Measurements from ENCODE around the gene ZSWIM6.

Gene ZSWIM6

DNA sequence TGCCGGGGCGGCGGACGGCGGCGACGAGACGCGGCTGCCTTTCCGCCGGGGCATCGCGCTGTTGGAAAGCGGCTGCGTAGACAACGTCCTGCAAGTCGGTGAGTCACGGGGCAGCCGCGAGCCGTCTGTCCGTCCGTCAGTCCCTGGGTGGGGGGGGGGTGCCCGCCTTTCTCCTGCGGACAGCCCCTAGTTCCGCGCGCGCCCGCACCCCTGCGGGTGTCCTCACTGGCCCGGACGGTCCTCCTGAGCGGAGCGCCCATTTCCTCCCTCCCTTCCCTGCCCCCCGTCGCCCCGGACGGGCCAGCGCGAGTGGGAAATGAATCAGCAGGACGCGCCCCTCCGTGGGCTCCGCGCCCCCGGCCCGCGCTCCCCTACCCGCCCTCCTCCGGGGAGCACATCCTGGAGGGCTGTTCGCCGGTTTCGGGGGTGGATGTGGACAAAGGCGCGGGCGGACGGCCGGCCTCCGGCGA, 828 bp downstream of the ZSWIM6 start:
- DNase-seq = peak; percentile 68

GRCh38 chr5:61333321-61333953, 1.4 kb downstream of the ZSWIM6 start:
- no peak for DNase-seq

- no peak for DNase-seq
Measured at GRCh38 chr5:61333954-61334867, 2.2 kb downstream of the ZSWIM6 start.

- peak; percentile 75 for DNase-seq
Measured at GRCh38 chr5:61334868-61335615, 3.0 kb downstream of the ZSWIM6 start.

DNA sequence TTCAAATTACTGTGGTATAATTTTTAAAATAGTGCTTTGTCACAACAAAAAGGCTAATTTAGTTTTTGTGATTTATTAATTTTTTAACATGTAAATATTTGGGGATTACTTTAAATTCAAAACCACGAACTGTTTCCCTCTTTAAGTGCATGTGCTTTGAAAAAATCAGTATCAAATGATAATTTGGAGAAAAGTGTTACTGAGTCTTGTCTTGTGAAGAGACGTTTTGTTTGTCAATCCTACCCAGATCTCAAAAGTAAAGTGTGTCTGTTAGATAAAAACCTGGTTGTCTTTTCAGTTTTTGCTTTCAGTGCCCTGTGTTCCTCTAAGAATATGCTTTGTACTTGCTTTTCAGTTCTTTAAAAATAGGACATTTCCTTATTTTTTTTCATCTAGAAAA, 7.7 kb downstream of the ZSWIM6 start:
- DNase-seq = no peak

DNA sequence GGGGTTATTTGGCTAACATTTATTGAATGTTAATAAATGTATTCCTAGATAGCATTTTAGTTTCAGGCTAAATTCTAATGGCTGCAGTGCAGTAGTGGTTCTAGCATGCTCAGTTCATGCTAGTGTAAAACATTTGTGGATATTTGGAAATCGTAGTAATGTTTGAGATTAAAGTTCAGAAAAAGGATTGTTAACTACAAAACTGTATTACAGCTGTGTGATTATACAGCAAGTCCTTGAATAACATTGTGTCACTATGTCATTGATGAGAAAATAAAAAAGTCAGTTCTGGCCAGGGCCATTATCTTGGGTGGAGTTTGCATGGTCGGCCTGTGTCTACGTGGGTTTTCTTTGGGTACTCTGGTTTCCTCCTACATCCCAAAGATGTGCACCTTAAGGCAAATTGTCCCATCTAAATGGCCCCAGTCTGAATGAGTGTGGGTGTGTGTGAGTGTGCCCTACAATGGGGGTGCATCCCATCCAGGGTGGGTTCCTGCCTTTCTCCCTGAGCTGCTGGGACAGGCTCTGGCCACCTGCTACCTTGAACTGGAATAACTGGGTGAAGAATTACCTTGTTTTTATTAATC, 8.8 kb downstream of the ZSWIM6 start:
- no peak for DNase-seq

GRCh38 chr5:61342071-61342501, 10.0 kb downstream of the ZSWIM6 start:
- DNase-seq = peak; percentile 56

DNA sequence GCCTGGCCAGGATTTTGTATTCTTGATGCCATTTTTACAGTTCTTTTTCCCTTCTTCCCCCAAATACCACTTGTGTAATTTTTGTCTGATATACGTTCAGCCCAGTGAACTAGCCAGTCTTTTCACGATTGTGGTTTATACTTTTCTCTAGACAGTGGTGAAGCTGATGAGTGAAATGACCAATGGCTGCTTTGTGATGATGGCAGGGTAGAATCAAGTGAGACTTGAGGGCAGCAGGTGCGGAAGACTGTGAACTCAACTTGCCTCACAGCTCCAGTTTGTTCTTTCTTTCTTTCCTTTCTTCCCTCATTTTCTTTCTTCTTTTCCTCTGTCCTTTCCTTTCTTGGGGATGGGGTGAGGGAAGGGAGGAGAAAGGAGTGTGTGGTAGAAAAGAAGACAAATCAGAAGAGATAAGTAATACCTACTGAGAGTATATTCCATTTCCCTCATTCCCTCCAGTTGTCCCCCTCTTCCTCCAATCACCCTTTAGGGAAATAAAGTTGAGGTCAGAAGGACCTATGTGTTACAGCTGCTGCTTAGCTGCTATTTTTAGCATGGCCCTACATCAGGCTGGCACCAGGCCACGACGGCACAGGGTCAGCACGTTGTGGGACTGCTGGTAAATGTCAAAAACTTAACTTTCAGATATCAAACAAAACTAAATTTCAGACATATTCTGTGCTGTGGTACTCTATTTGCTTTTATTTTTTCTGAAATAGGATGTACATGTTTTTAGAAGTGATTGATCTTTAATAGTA, 12.3 kb downstream of the ZSWIM6 start:
- DNase-seq = no peak

DNA sequence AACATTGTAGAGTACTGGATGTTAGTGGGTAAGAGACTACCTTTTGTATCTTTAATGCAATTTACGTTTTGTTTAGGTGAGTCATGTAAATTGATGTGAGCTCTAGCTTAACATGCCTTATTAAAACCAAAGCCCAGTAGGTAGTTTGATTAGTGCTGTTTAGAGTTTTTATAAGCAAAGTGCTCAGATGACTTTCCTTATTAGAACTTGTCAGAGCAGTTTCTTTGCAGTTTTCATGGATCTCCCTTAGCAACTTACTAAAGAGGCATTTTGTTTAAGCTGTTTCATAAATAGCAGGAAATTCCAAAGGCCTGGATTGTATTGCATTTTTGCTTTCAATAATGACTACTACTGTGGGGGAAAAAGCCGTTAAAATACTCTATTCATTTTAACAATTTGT, 14.5 kb downstream of the ZSWIM6 start:
- DNase-seq = no peak

DNA sequence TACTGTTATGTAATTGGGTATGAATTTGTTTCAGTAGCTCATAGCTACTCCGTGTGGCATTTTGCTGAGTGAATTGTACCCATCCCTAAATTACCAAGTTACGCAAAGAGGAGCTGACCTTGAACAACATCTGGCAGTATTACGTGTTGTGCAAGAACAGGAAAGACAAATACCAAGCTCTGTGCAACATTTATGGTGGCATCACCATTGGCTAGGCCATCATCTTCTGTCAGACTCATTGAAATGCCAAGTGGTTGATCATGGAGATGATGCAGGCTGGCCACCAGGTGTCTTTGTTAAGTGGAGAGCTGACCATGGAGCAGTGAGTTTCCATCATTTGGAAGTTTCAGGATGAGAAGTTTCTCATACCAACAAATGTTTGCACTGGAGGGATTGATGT, 15.0 kb downstream of the ZSWIM6 start:
- no peak for DNase-seq

GRCh38 chr5:61348447-61348846, 16.4 kb downstream of the ZSWIM6 start:
- no peak for DNase-seq

GRCh38 chr5:61349935-61350334, 17.9 kb downstream of the ZSWIM6 start:
- no peak for DNase-seq

DNA sequence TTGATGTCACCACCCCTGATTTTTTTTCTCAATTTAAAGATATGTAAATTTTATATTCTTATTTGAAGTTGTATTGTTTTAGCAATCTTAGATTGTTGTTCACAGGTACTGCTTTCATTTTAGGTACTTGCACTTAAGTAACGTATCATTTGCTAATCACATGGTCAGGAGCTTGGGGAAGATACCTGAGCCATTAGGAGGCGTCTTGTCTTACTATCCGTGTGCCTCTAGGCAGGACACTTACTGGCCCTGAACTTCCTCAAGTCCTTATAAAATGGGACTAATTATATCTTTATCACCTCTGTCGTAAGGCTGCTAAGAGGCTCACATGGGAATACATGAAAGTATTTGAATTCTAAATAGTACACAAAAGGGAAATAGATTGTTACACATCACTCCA, 18.5 kb downstream of the ZSWIM6 start:
- DNase-seq = no peak

DNA sequence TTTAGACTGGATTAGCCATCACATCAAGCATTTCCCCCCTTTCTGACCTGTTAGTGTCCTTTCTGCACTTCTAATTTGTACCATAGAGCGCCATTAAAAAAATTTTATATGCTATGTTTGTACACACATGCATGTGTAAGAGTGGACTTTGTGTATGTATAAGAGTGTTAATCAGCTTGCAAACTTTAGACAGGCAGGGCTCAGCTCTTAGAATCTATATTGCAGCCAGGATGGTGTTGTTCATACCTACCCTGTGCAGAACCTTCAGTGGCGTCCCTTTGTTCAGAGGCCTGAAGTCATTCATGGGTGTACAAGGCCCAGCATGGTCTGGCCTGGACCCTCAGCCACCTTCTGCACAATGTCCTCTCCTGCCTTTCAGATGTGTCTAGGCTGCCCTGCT, 19.7 kb downstream of the ZSWIM6 start:
- DNase-seq = no peak

GRCh38 chr5:61352180-61352579, 20.1 kb downstream of the ZSWIM6 start:
- DNase-seq = no peak

GRCh38 chr5:61352612-61353156, 20.6 kb downstream of the ZSWIM6 start:
- DNase-seq = no peak

GRCh38 chr5:61353293-61353692, 21.2 kb downstream of the ZSWIM6 start:
- DNase-seq = no peak

- DNase-seq = no peak
Measured at GRCh38 chr5:61354199-61354598, 22.1 kb downstream of the ZSWIM6 start.

- DNase-seq = no peak
Measured at GRCh38 chr5:61357745-61358144, 25.7 kb downstream of the ZSWIM6 start.

DNA sequence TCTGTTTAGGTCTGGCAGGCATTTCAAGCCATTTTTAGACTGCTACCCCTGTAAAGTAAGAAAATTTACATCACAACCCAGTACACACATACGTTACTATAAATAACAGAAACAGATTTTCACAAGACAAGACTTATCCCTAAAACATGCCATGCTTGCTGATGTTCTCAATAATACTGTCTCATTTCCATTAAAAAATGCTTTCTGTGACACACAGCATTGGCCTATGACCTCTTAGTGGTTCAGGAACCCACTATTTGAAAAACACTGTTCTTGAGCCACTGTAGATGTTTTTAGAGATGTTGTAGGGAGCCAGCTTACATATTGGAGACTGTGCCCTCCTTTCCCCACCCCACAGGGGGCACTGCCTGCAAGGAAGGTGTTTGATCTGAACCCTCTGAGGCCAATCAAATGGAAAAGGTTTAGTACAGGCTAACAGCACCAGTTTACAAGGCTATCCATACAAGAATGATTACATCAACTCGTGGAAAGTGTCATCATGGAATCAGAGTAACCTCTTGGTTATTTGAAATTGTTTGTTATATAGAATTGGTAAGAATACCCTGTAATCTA, 30.8 kb downstream of the ZSWIM6 start:
- peak; percentile 24 for DNase-seq

DNA sequence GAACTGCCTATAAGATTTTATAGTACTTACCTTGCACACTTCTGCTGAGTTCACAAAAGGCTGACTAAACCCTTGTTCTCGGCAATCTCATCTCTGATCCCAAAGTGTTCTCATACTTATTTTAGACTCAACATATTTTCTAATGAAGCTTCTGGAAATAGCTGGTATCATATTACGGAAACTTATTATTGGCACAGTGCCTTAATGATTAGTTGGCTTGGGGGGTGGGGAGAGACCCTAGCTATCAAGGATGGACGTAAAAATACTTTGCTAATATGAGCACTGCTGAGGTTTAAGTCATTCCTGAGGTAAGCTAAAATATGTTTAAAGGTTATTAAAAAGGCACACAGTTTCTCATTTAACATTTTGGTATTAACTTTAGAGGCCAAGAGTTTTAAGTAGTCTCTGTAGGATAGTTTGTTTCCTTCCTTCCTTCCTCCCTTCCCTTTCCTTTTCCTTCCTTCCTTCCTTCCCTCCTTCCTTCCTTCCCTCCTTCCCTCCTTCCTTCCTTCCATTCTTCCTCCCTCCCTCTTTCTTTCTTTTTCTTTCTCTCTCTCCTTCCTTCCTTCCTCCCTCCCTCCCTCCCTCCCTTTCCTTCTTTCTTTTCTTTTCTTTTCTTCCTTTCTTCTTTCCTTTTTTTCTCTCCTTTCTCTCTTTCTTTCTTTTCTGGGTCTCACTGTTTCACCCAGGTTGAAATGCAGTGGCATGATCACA, 31.5 kb downstream of the ZSWIM6 start:
- DNase-seq = no peak

All from fibroblast of skin of scalp (primary cell).